Thyroid gland (tissue), 4 donors: Measurements from ENCODE around the gene RIPOR3.

ENCODE experiments used
- CTCF ChIP-seq, 6 experiments: fragments of 200-600 bp in 3 of 6; fragments of 450-650 bp in 3 of 6; sonication (generic) in 3 of 6; IDR thresholded peaks; one replicate each; pipeline ENCODE4 v1.5.1; 2016 to 2019; ENCODE audit warnings: antibody characterized with exemption in 6 of 6, mild to moderate bottlenecking in 2 of 6, inconsistent platforms in 1 of 6, moderate library complexity in 1 of 6
- POLR2A ChIP-seq, 2 donors: fragments of 450-650 bp; IDR thresholded peaks; one replicate each; pipeline ENCODE4 v1.6.1; 2017; ENCODE audit warnings: antibody characterized with exemption in 2 of 2, mild to moderate bottlenecking in 2 of 2, moderate library complexity in 1 of 2

- TF ChIP-seq CTCF (IDR thresholded peaks at IDR 0.05), result no peak
- no peak for TF ChIP-seq POLR2A (IDR thresholded peaks at IDR 0.05)
These were observed 112.6 kb downstream of the RIPOR3 start for GRCh38 chr20:50578778-50579165.
